ENCODE data around the gene SPTBN2.
"Not testable (repeated sequence)": the region's sequence is repeated elsewhere in the genome, so short reads cannot be mapped to it uniquely, and the experiment has no call there.

The SPTBN2 gene

GRCh38 chr11:66724167-66724566, 4.8 kb downstream of the SPTBN2 start:
- not testable (repeated sequence) for DNase-seq (ENCODE audit: low spot score)

GRCh38 chr11:66723693-66724092, 5.3 kb downstream of the SPTBN2 start:
- DNase-seq (ENCODE audit: low spot score): no peak

GRCh38 chr11:66722745-66723651, 6.0 kb downstream of the SPTBN2 start:
- DNase-seq (ENCODE audit: low spot score): no peak

- DNase-seq (ENCODE audit: low spot score): no peak
These were observed 7.1 kb downstream of the SPTBN2 start for GRCh38 chr11:66721939-66722338.

GRCh38 chr11:66720899-66721470, 8.0 kb downstream of the SPTBN2 start:
- no peak for DNase-seq (ENCODE audit: low spot score)

- no peak for DNase-seq (ENCODE audit: low spot score)
These were observed 8.7 kb downstream of the SPTBN2 start for GRCh38 chr11:66720223-66720898.

GRCh38 chr11:66719111-66719872, 9.7 kb downstream of the SPTBN2 start:
- no peak for DNase-seq (ENCODE audit: low spot score)

- no peak for DNase-seq (ENCODE audit: low spot score)
These were observed 10.6 kb downstream of the SPTBN2 start for GRCh38 chr11:66718320-66718971.

- DNase-seq (ENCODE audit: low spot score): no peak
These were observed 11.1 kb downstream of the SPTBN2 start for GRCh38 chr11:66717925-66718319.

- DNase-seq (ENCODE audit: low spot score): no peak
These were observed 12.0 kb downstream of the SPTBN2 start for GRCh38 chr11:66716996-66717395.

GRCh38 chr11:66715346-66716085, 13.5 kb downstream of the SPTBN2 start:
- no peak for DNase-seq (ENCODE audit: low spot score)

GRCh38 chr11:66713746-66714480, 15.1 kb downstream of the SPTBN2 start:
- DNase-seq (ENCODE audit: low spot score): no peak

GRCh38 chr11:66710384-66710930, 18.6 kb downstream of the SPTBN2 start:
- no peak for DNase-seq (ENCODE audit: low spot score)

- DNase-seq (ENCODE audit: low spot score): no peak
These were observed 20.3 kb downstream of the SPTBN2 start for GRCh38 chr11:66708701-66709100.

- no peak for DNase-seq (ENCODE audit: low spot score)
These were observed 20.9 kb downstream of the SPTBN2 start for GRCh38 chr11:66708094-66708493.

GRCh38 chr11:66707486-66707885, 21.5 kb downstream of the SPTBN2 start:
- DNase-seq (ENCODE audit: low spot score): no peak

GRCh38 chr11:66706989-66707388, 22.0 kb downstream of the SPTBN2 start:
- no peak for DNase-seq (ENCODE audit: low spot score)

GRCh38 chr11:66705587-66706335, 23.3 kb downstream of the SPTBN2 start:
- no peak for DNase-seq (ENCODE audit: low spot score)

GRCh38 chr11:66704659-66705360, 24.2 kb downstream of the SPTBN2 start:
- no peak for DNase-seq (ENCODE audit: low spot score)
